Osteocyte (in vitro differentiated cells): ENCODE measurements around the gene TGFB3. TPM values are rescaled to one million over a fixed set of nuclear protein-coding genes. Genes with fewer than 3 reads are reported as not detected.

ENCODE experiments used
- DNase-seq: peaks from one replicate; pipeline ENCODE4 v3.0.0; 2021; ENCODE audit warnings: mixed read lengths; ENCODE audit not compliant: unreplicated experiment; ENCODE audit errors: extremely low spot score
- H3K27ac Mint-ChIP-seq: one replicate; pipeline ENCODE4 v1.8.0; 2021; ENCODE audit warnings: mild to moderate bottlenecking, mixed read lengths; ENCODE audit not compliant: unreplicated experiment
- H3K27me3 Mint-ChIP-seq: one replicate; pipeline ENCODE4 v1.8.0; 2021; ENCODE audit warnings: mixed read lengths; ENCODE audit not compliant: unreplicated experiment
- H3K36me3 Mint-ChIP-seq: one replicate; pipeline ENCODE4 v1.8.0; 2021; ENCODE audit warnings: mixed read lengths; ENCODE audit not compliant: unreplicated experiment
- H3K4me1 Mint-ChIP-seq: one replicate; pipeline ENCODE4 v1.8.0; 2021; ENCODE audit warnings: mixed read lengths; ENCODE audit not compliant: unreplicated experiment
- H3K4me3 Mint-ChIP-seq: one replicate; pipeline ENCODE4 v1.8.0; 2021; ENCODE audit warnings: mild to moderate bottlenecking, moderate library complexity, mixed read lengths; ENCODE audit not compliant: unreplicated experiment
- H3K9me3 Mint-ChIP-seq: one replicate; pipeline ENCODE4 v1.8.0; 2021; ENCODE audit warnings: mixed read lengths; ENCODE audit not compliant: unreplicated experiment
- CTCF ChIP-seq: fragments of 200-600 bp; sonication (generic); IDR thresholded peaks from 2 replicates; pipeline ENCODE4 v1.5.0; 2021; ENCODE audit warnings: antibody characterized with exemption, mild to moderate bottlenecking, moderate library complexity
- total RNA-seq: library from RNA; stranded (reverse); gene quantifications from 2 replicates; pipeline ENCODE4 v1.2.1, GENCODE V29; 2021

The TGFB3 gene
- total RNA-seq, 1 donor from 2014 or later = 176 TPM

GRCh38 chr14:75983019-75983358 lies 1.2 kb upstream of the TGFB3 start:
- Mint-ChIP-seq H3K4me1 (peaks cover 58% of the 10 kb centered on the region), H3K4me3 (peak overlapping the region; percentile 73), H3K9me3 (no peaks in the 10 kb centered on the region), H3K36me3 (peaks cover 2% of the 10 kb centered on the region), H3K27me3 (no peaks in the 10 kb centered on the region), H3K27ac (peak overlapping the region; percentile 81)
- DNase-seq = no peak
- no peak for TF ChIP-seq CTCF

- no peaks in the 10 kb centered on the region for H3K27me3 Mint-ChIP-seq
- TF ChIP-seq CTCF = peak; percentile 76
- H3K4me1 Mint-ChIP-seq = peaks cover 64% of the 10 kb centered on the region
- peaks cover 2% of the 10 kb centered on the region for H3K36me3 Mint-ChIP-seq
- H3K4me3 Mint-ChIP-seq = peak overlapping the region; percentile 83
- no peaks in the 10 kb centered on the region for H3K9me3 Mint-ChIP-seq
- peak; percentile 95 for DNase-seq
- peak overlapping the region; percentile 96 for H3K27ac Mint-ChIP-seq
Measured at GRCh38 chr14:75982266-75983018, 647 bp upstream of the TGFB3 start.

- DNase-seq = no peak
- Mint-ChIP-seq H3K36me3 (peaks cover 3% of the 10 kb centered on the region), H3K4me1 (peaks cover 62% of the 10 kb centered on the region), H3K4me3 (peak overlapping the region; percentile 83), H3K27ac (peak overlapping the region; percentile 96), H3K9me3 (no peaks in the 10 kb centered on the region), H3K27me3 (no peaks in the 10 kb centered on the region)
- TF ChIP-seq CTCF = no peak
Measured at GRCh38 chr14:75980856-75981255, 939 bp downstream of the TGFB3 start.

- peak overlapping the region; percentile 83 for H3K4me3 Mint-ChIP-seq
- peaks cover 9% of the 10 kb centered on the region for H3K36me3 Mint-ChIP-seq
- DNase-seq = no peak
- H3K9me3 Mint-ChIP-seq = no peaks in the 10 kb centered on the region
- peak overlapping the region; percentile 96 for H3K27ac Mint-ChIP-seq
- no peaks in the 10 kb centered on the region for H3K27me3 Mint-ChIP-seq
- H3K4me1 Mint-ChIP-seq = peaks cover 65% of the 10 kb centered on the region
- TF ChIP-seq CTCF = no peak
Measured at GRCh38 chr14:75979648-75980565, 1.9 kb downstream of the TGFB3 start.

GRCh38 chr14:75979071-75979571 lies 2.7 kb downstream of the TGFB3 start:
- TF ChIP-seq CTCF = peak; percentile 86
- H3K36me3 Mint-ChIP-seq = peaks cover 10% of the 10 kb centered on the region
- H3K27me3 Mint-ChIP-seq = no peaks in the 10 kb centered on the region
- H3K9me3 Mint-ChIP-seq = no peaks in the 10 kb centered on the region
- peaks cover 65% of the 10 kb centered on the region for H3K4me1 Mint-ChIP-seq
- H3K4me3 Mint-ChIP-seq = peak overlapping the region; percentile 83
- H3K27ac Mint-ChIP-seq = peak overlapping the region; percentile 96
- no peak for DNase-seq
